Astrocyte (in vitro differentiated cells and primary cell): ENCODE results near the gene ZBTB24. TPM values are rescaled to one million over a fixed set of nuclear protein-coding genes. Genes with fewer than 3 reads are reported as not detected.
A peak's percentile ranks its signal among the peaks of the same experiment; 100 is the strongest.

ENCODE experiments used
- DNase-seq: peaks from one replicate; pipeline ENCODE4 v3.0.0-alpha.2; 2010; ENCODE audit warnings: low read depth
- FAIRE-seq: peaks from 2 replicates; lab custom pipeline; 2011; peaks lifted over from hg19 to GRCh38; lab: Jason Lieb, UNC
- H2AFZ ChIP-seq: 2 replicates; pipeline ENCODE4 v1.6.0; 2012; ENCODE audit warnings: low read depth, low read length, inconsistent platforms
- H3K27ac ChIP-seq: 2 replicates; pipeline ENCODE4 v1.5.1; 2011; ENCODE audit warnings: low read depth, low read length, inconsistent platforms
- H3K27me3 ChIP-seq: 2 replicates; pipeline ENCODE4 v1.6.0; 2011; ENCODE audit warnings: low read length, inconsistent platforms; ENCODE audit not compliant: insufficient read depth
- H3K36me3 ChIP-seq: 2 replicates; pipeline ENCODE4 v1.5.1; 2011; ENCODE audit warnings: low read length, inconsistent platforms; ENCODE audit not compliant: insufficient read depth
- H3K4me1 ChIP-seq: 2 replicates; pipeline ENCODE4 v1.5.1; 2011; ENCODE audit warnings: low read length, inconsistent platforms; ENCODE audit not compliant: insufficient read depth
- H3K4me2 ChIP-seq: 2 replicates; pipeline ENCODE4 v1.6.0; 2012; ENCODE audit warnings: low read length, inconsistent platforms
- H3K4me3 ChIP-seq: 2 replicates; pipeline ENCODE4 v1.5.1; 2011; ENCODE audit warnings: low read depth, mild to moderate bottlenecking, low read length, inconsistent platforms; ENCODE audit not compliant: insufficient read depth
- H3K79me2 ChIP-seq: 2 replicates; pipeline ENCODE4 v1.6.0; 2012; ENCODE audit warnings: mild to moderate bottlenecking, low read length, inconsistent platforms; ENCODE audit not compliant: insufficient read depth
- H3K9ac ChIP-seq: 2 replicates; pipeline ENCODE4 v1.6.0; 2012; ENCODE audit warnings: mild to moderate bottlenecking, low read length, inconsistent platforms
- H3K9me3 ChIP-seq: 2 replicates; pipeline ENCODE4 v1.5.1; 2012; ENCODE audit warnings: low read depth, mild to moderate bottlenecking, low read length, inconsistent platforms; ENCODE audit not compliant: insufficient read depth
- H4K20me1 ChIP-seq: 2 replicates; pipeline ENCODE4 v1.6.0; 2012; ENCODE audit warnings: low read length, inconsistent platforms; ENCODE audit not compliant: insufficient read depth
- H3K27ac Mint-ChIP-seq: one replicate; pipeline ENCODE4 v1.8.0; 2021; ENCODE audit warnings: mild to moderate bottlenecking, mixed read lengths; ENCODE audit not compliant: unreplicated experiment
- H3K27me3 Mint-ChIP-seq: one replicate; pipeline ENCODE4 v1.8.0; 2021; ENCODE audit warnings: low read depth, mixed read lengths; ENCODE audit not compliant: unreplicated experiment
- H3K36me3 Mint-ChIP-seq: one replicate; pipeline ENCODE4 v1.8.0; 2021; ENCODE audit warnings: low read depth, mixed read lengths; ENCODE audit not compliant: unreplicated experiment
- H3K4me1 Mint-ChIP-seq: one replicate; pipeline ENCODE4 v1.8.0; 2021; ENCODE audit warnings: low read depth, mixed read lengths; ENCODE audit not compliant: unreplicated experiment
- H3K4me3 Mint-ChIP-seq: one replicate; pipeline ENCODE4 v1.8.0; 2021; ENCODE audit warnings: mild to moderate bottlenecking, moderate library complexity, mixed read lengths; ENCODE audit not compliant: unreplicated experiment
- H3K9me3 Mint-ChIP-seq: one replicate; pipeline ENCODE4 v1.8.0; 2021; ENCODE audit warnings: mild to moderate bottlenecking, mixed read lengths; ENCODE audit not compliant: unreplicated experiment
- EZH2 ChIP-seq: IDR thresholded peaks from 2 replicates; pipeline ENCODE4 v1.6.1; 2012; ENCODE audit warnings: mild to moderate bottlenecking, low read length, inconsistent platforms; ENCODE audit not compliant: insufficient read depth
- total RNA-seq: library from RNA; stranded (reverse); gene quantifications from 2 replicates; pipeline ENCODE4 v1.2.1, GENCODE V29; 2021
- TF ChIP-seq, protein P1 (sequence below): IDR thresholded peaks from 2 replicates; pipeline ENCODE4 v1.5.1; 2011; ENCODE audit warnings: low read depth, mild to moderate bottlenecking, inconsistent platforms, low read length, moderate library complexity; ENCODE audit not compliant: insufficient read depth

Gene ZBTB24
- total RNA-seq, 1 donor from 2014 or later = 9.3 TPM

DNA sequence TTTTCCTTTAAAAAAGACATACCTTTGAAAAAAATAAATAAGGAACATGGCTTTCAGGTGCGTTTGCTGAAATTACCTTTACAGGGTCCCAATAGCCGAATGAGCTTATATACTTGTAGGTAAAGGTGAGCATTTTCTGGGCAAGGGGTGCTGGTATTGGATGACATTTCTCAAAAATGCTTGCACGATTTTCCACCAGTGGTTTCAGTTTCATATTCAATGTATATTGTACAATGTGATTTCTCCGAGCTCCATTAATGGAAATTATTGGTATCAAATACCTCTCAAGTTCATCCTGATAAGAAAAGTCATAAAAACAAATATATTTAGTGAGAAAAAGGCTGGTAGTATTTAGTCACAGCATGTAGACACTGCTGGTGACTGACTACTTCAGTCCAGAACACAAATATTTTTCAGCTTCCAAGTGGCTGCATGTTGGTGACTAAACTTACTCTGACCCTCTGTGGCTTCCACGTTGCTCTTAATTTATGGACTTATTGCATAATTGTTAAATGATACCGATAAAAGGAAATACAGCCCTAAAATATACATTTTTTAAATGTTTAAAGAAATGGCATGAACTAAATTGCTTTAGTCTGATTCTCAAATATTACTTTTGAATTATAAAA, 32.9 kb upstream of the ZBTB24 start:
- H3K4me2 ChIP-seq = no peak overlapping the region
- no peaks in the 10 kb centered on the region for H3K9me3 ChIP-seq
- H3K9ac ChIP-seq = no peak overlapping the region
- H2AFZ ChIP-seq = no peak overlapping the region
- H3K9me3 Mint-ChIP-seq = no peaks in the 10 kb centered on the region
- TF ChIP-seq, protein P1, sequence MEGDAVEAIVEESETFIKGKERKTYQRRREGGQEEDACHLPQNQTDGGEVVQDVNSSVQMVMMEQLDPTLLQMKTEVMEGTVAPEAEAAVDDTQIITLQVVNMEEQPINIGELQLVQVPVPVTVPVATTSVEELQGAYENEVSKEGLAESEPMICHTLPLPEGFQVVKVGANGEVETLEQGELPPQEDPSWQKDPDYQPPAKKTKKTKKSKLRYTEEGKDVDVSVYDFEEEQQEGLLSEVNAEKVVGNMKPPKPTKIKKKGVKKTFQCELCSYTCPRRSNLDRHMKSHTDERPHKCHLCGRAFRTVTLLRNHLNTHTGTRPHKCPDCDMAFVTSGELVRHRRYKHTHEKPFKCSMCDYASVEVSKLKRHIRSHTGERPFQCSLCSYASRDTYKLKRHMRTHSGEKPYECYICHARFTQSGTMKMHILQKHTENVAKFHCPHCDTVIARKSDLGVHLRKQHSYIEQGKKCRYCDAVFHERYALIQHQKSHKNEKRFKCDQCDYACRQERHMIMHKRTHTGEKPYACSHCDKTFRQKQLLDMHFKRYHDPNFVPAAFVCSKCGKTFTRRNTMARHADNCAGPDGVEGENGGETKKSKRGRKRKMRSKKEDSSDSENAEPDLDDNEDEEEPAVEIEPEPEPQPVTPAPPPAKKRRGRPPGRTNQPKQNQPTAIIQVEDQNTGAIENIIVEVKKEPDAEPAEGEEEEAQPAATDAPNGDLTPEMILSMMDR = no peak
- TF ChIP-seq EZH2 = no peak
- H3K36me3 ChIP-seq = no peaks in the 10 kb centered on the region
- H3K27me3 Mint-ChIP-seq = no peaks in the 10 kb centered on the region
- no peaks in the 10 kb centered on the region for H4K20me1 ChIP-seq
- no peak overlapping the region for H3K4me3 ChIP-seq
- DNase-seq (peak; percentile 7), FAIRE-seq (no peak)
- H3K27me3 ChIP-seq = no peaks in the 10 kb centered on the region
- H3K27ac ChIP-seq = no peak overlapping the region
- H3K4me1 Mint-ChIP-seq = peaks cover 32% of the 10 kb centered on the region
- no peak overlapping the region for H3K4me3 Mint-ChIP-seq
- no peaks in the 10 kb centered on the region for H3K79me2 ChIP-seq
- no peaks in the 10 kb centered on the region for H3K36me3 Mint-ChIP-seq
- H3K4me1 ChIP-seq = peaks cover 4% of the 10 kb centered on the region
- H3K27ac Mint-ChIP-seq = no peak overlapping the region

DNA sequence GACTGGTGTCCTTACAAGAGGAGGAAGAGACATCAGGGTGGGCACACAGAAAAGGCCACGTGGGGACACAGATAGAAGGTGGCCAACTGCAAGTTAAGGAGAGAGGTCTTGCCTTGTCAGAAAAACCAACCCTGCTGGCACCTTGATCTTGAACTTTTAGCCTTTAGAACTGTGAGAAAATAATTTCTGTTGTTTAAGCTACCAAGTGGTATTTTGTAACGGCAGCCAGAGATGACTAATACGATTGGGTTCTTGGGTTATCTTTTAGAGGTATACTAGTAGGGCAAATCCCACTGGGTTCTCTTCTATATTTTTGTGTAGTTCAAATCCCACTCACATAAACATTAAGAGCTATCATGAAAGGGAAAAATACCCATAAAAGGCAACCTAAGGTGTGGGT, 31.9 kb upstream of the ZBTB24 start:
- Mint-ChIP-seq H3K4me1 (peaks cover 32% of the 10 kb centered on the region), H3K36me3 (peaks cover 3% of the 10 kb centered on the region), H3K27ac (peak overlapping the region; percentile 71), H3K4me3 (no peak overlapping the region), H3K9me3 (no peaks in the 10 kb centered on the region), H3K27me3 (no peaks in the 10 kb centered on the region)
- Histone ChIP-seq H3K9me3 (peaks cover 6% of the 10 kb centered on the region), H2AFZ (no peak overlapping the region), H3K27ac (no peak overlapping the region), H3K4me2 (no peak overlapping the region), H3K4me3 (no peak overlapping the region), H4K20me1 (no peaks in the 10 kb centered on the region), H3K27me3 (no peaks in the 10 kb centered on the region), H3K4me1 (peaks cover 4% of the 10 kb centered on the region), H3K9ac (no peak overlapping the region), H3K36me3 (no peaks in the 10 kb centered on the region), H3K79me2 (no peaks in the 10 kb centered on the region)
- TF ChIP-seq EZH2 = no peak
- TF ChIP-seq, protein P1 = no peak
- no peak for DNase-seq
- FAIRE-seq = no peak

DNA sequence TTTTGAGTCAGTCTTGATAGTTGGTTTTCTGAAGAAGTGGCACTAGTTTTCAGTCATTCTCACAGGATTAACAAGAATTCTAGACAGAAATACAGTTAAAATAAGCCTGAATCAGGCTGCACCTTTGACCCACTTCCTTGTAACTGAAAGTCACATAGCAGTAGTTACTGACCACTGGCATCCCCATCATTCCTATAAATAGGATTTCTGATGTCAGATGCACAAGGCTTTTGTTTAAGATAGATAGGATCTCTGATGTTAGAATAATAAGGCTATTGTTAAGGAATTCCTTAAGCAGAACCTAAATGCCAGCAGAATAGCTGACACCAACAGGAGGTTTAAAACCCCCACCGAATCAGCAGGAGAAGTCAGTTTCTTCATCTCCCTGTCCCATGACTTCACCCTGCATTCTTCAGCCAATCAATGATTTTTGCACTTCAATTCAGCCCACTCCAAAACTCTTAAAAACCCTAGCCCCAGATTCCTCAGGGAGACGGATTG, 30.6 kb upstream of the ZBTB24 start:
- Mint-ChIP-seq H3K27me3 (no peaks in the 10 kb centered on the region), H3K27ac (peak overlapping the region; percentile 86), H3K36me3 (peaks cover 3% of the 10 kb centered on the region), H3K4me1 (peaks cover 32% of the 10 kb centered on the region), H3K9me3 (no peaks in the 10 kb centered on the region), H3K4me3 (no peak overlapping the region)
- Histone ChIP-seq H2AFZ (no peak overlapping the region), H3K27me3 (no peaks in the 10 kb centered on the region), H4K20me1 (no peaks in the 10 kb centered on the region), H3K4me1 (peaks cover 4% of the 10 kb centered on the region), H3K36me3 (no peaks in the 10 kb centered on the region), H3K27ac (peak overlapping the region; percentile 76), H3K4me2 (peak overlapping the region; percentile 47), H3K9me3 (peaks cover 6% of the 10 kb centered on the region), H3K79me2 (no peaks in the 10 kb centered on the region), H3K4me3 (no peak overlapping the region), H3K9ac (peak overlapping the region; percentile 47)
- FAIRE-seq (no peak), DNase-seq (peak; percentile 91)
- TF ChIP-seq, protein P1 = no peak
- TF ChIP-seq EZH2 = no peak
